ENCODE results near the gene NPY.

NPY gene

GRCh38 chr7:24337180-24337579 lies 53.2 kb downstream of the NPY start:
- in situ Hi-C loops (cut with MboI; ENCODE audit: low pct_unique_long_range_greater_than_20kb, low sequenced_read_pairs, unreplicated experiment), result no loop called here
- TF ChIP-seq CTCF (IDR thresholded peaks at IDR 0.05; ENCODE audit: extremely low read depth, insufficient read depth, missing control alignments), result no peak
- no peak for DNase-seq (ENCODE audit: low spot score)

- no peak for TF ChIP-seq CTCF (IDR thresholded peaks at IDR 0.05; ENCODE audit: extremely low read depth, insufficient read depth, missing control alignments)
- in situ Hi-C loops (cut with MboI; ENCODE audit: low pct_unique_long_range_greater_than_20kb, low sequenced_read_pairs, unreplicated experiment), result no loop called here
- DNase-seq (ENCODE audit: low spot score), result no peak
Observed at GRCh38 chr7:24339575-24339974, 55.6 kb downstream of the NPY start.

GRCh38 chr7:24340727-24341126 lies 56.7 kb downstream of the NPY start:
- in situ Hi-C loops (cut with MboI; ENCODE audit: low pct_unique_long_range_greater_than_20kb, low sequenced_read_pairs, unreplicated experiment), result no loop called here
- no peak for DNase-seq (ENCODE audit: low spot score)
- no peak for TF ChIP-seq CTCF (IDR thresholded peaks at IDR 0.05; ENCODE audit: extremely low read depth, insufficient read depth, missing control alignments)

All from GM13977 (cell line).